GM10266 (cell line): ENCODE results near the gene ZSCAN22.
"Not testable (repeated sequence)": the region's sequence is repeated elsewhere in the genome, so short reads cannot be mapped to it uniquely, and the experiment has no call there.

Experiments
- DNase-seq: peaks from one replicate; pipeline ENCODE4 v3.0.0; 2012; ENCODE audit errors: extremely low spot score
- CTCF ChIP-seq: IDR thresholded peaks from 2 replicates; pipeline ENCODE4 v1.5.1; 2012; ENCODE audit warnings: mild to moderate bottlenecking, low read depth; ENCODE audit not compliant: control insufficient read depth, insufficient read depth; ENCODE audit errors: missing control alignments

ZSCAN22 gene

GRCh38 chr19:58367698-58368454 is 41.1 kb downstream of the ZSCAN22 start:
- no peak for TF ChIP-seq CTCF
- DNase-seq = no peak

- TF ChIP-seq CTCF = no peak
- DNase-seq = no peak
Observed at GRCh38 chr19:58368561-58369360, 42.0 kb downstream of the ZSCAN22 start.

GRCh38 chr19:58372311-58373133 is 45.7 kb downstream of the ZSCAN22 start:
- no peak for DNase-seq
- no peak for TF ChIP-seq CTCF

- TF ChIP-seq CTCF = no peak
- no peak for DNase-seq
Observed at GRCh38 chr19:58374200-58374599, 47.4 kb downstream of the ZSCAN22 start.

- DNase-seq = not testable (repeated sequence)
Observed at GRCh38 chr19:58376724-58377123, 49.9 kb downstream of the ZSCAN22 start.

GRCh38 chr19:58379246-58379645 is 52.5 kb downstream of the ZSCAN22 start:
- TF ChIP-seq CTCF = no peak
- no peak for DNase-seq

GRCh38 chr19:58380037-58380661 is 53.4 kb downstream of the ZSCAN22 start:
- no peak for DNase-seq

More at GRCh38 chr19:58380037-58380661, 53.4 kb downstream of the ZSCAN22 start:
- no peak for TF ChIP-seq CTCF
